Caki2 (cell line): ENCODE measurements around the gene SYCE3. TPM values are rescaled to one million over a fixed set of nuclear protein-coding genes. Genes with fewer than 3 reads are reported as not detected.

Experiments
- DNase-seq: peaks from one replicate; pipeline ENCODE4 v3.0.0-alpha.2; 2015; ENCODE audit warnings: low read depth
- in situ Hi-C: cut with HindIII; loops from 2 replicates; pipeline ENCODE4 v1.10.0; 2016; ENCODE audit warnings: low sequenced_read_pairs, low pct_unique_long_range_greater_than_20kb, mixed read lengths
- total RNA-seq: library from RNA; depleted of rRNA; stranded (reverse); fragments of >200 nt; shearing (Covaris generic); gene quantifications from 2 replicates; pipeline ENCODE4 v1.2.3, GENCODE V29; 2014; ENCODE audit warnings: low replicate concordance

SYCE3 gene
- total RNA-seq, 1 experiment from 2014 or later, result not detected

- in situ Hi-C loops, result no loop called here
- no peak for DNase-seq
Measured at GRCh38 chr22:50578776-50579310, 16.1 kb upstream of the SYCE3 start.

GRCh38 chr22:50577987-50578775 lies 15.5 kb upstream of the SYCE3 start, which contains the start of gene CPT1B:
Gene CPT1B (minus strand): TSS chr22:50578427. CDS start chr22:50577915, 512 bp downstream.
- in situ Hi-C loops, result no loop called here

GRCh38 chr22:50577697-50577986 lies 14.9 kb upstream of the SYCE3 start:
- in situ Hi-C loops, result no loop called here
- DNase-seq, result no peak

More at GRCh38 chr22:50577987-50578775, 15.5 kb upstream of the SYCE3 start, which contains the start of gene CPT1B:
- DNase-seq, result no peak

GRCh38 chr22:50576806-50577696 lies 14.3 kb upstream of the SYCE3 start:
- in situ Hi-C loops, result no loop called here
- no peak for DNase-seq

GRCh38 chr22:50576070-50576469 lies 13.4 kb upstream of the SYCE3 start:
- peak; percentile 56 for DNase-seq
- in situ Hi-C loops, result no loop called here

- in situ Hi-C loops, result no loop called here
- no peak for DNase-seq
Measured at GRCh38 chr22:50575426-50575941, 12.8 kb upstream of the SYCE3 start.

- in situ Hi-C loops, result no loop called here
- DNase-seq, result no peak
Measured at GRCh38 chr22:50574383-50574755, 11.7 kb upstream of the SYCE3 start.

GRCh38 chr22:50573491-50574382 lies 11.0 kb upstream of the SYCE3 start:
- DNase-seq, result no peak
- in situ Hi-C loops, result no loop called here

- DNase-seq, result no peak
- in situ Hi-C loops, result no loop called here
Measured at GRCh38 chr22:50572965-50573364, 10.2 kb upstream of the SYCE3 start.

GRCh38 chr22:50571264-50572175 lies 8.8 kb upstream of the SYCE3 start:
- in situ Hi-C loops, result no loop called here

GRCh38 chr22:50570861-50571260 lies 8.1 kb upstream of the SYCE3 start:
- DNase-seq, result no peak

More at GRCh38 chr22:50571264-50572175, 8.8 kb upstream of the SYCE3 start:
- DNase-seq, result no peak

GRCh38 chr22:50569896-50570535 lies 7.3 kb upstream of the SYCE3 start:
- in situ Hi-C loops, result no loop called here
- peak; percentile 35 for DNase-seq

More at GRCh38 chr22:50570861-50571260, 8.1 kb upstream of the SYCE3 start:
- in situ Hi-C loops, result no loop called here

- DNase-seq, result no peak
- in situ Hi-C loops, result no loop called here
Measured at GRCh38 chr22:50569041-50569459, 6.3 kb upstream of the SYCE3 start.

- in situ Hi-C loops, result no loop called here
- no peak for DNase-seq
Measured at GRCh38 chr22:50568626-50569025, 5.9 kb upstream of the SYCE3 start.

- DNase-seq, result no peak
- in situ Hi-C loops, result no loop called here
Measured at GRCh38 chr22:50567721-50568252, 5.1 kb upstream of the SYCE3 start.

GRCh38 chr22:50564289-50564688 lies 1.6 kb upstream of the SYCE3 start:
- DNase-seq, result no peak
- in situ Hi-C loops, result no loop called here
